HG03442 (cell line): ENCODE data around the gene IFI44.

Source experiments
- ATAC-seq: cut with Tn5 transposase; IDR thresholded peaks from one replicate; pipeline ENCODE4 v1.9.1; 2021; ENCODE audit warnings: mild to moderate bottlenecking, moderate library complexity; ENCODE audit not compliant: unreplicated experiment

Gene IFI44

DNA sequence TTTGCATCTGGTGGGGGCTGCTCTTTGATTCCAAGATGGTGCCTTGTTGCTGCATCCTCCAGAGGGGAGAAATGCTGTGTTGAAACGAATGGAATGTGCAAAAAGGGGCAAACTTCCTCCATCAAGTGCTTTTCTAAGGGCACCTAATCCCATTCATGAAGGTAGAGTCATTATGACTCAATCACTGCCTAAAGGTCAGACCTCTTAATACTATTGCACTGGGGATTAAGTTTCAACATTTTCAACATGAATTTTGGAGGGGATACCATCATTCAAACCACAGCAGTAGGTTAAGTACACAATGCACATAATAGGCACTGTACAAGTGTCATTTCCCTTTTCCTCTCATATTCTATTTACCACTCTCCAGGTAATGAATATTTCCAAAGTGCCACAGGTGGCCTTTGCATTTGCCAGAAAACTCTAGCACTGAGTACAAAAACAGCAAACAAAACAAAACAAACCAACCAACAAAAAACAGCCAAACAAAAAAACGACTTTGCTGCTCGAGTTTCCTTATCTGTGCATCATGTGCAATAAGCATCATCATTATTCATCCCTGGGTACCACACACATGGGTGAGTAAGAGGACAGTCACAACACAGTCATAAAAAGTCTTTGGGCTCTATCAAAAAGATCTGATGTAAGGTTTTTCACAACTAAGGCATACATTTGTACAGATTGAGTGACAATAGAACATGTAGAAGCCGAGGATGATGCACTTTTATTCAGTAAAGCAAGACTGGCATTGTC, 42.5 kb downstream of the IFI44 start:
- ATAC-seq = no peak

GRCh38 chr1:78699813-78700212, 50.2 kb downstream of the IFI44 start:
- ATAC-seq = no peak

DNA sequence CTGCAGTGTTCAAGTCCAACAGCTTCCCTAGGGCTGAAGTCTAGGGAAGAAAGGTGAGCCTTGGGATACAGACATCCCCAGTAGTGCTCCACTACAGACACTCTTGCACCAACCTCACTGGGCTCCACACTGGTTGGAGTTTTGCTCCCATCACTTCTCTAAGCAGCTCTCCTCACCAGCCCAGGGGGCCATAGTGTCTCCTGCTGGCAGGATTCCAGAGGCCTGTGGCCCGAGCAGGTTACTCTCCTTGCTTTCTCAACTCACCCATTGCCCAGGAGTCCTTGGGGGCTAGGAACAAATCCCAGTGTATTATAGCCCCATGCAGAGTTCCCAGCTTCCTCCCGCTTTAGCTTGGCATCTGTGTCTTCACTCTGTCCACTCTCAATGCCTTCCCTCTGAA, 52.8 kb downstream of the IFI44 start:
- no peak for ATAC-seq

GRCh38 chr1:78703806-78704205, 54.2 kb downstream of the IFI44 start:
- no peak for ATAC-seq

GRCh38 chr1:78712467-78713051, 62.9 kb downstream of the IFI44 start:
- no peak for ATAC-seq

DNA sequence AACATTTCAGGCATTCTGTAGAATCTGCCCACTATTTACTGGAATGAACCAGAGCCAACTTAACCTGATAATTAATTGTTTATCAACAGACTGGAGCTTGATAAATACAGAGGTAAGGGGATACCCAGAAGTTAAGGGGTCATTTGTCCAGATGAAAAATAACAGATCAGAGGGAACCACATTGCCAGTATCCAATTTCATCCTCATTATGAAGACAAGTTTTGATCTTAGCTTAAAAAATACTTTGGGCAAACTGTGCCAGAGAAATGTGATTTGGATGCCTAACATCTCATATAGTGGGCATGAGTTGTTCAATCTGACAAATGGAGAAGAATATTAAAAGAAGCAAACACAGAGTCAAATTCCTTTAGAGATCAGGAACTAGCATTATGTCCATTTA, 63.7 kb downstream of the IFI44 start:
- ATAC-seq = no peak
